ENCODE data around the gene CTDSP2. TPM values are rescaled to one million over a fixed set of nuclear protein-coding genes. Genes with fewer than 3 reads are reported as not detected.

CTDSP2 gene
- total and polyA plus RNA-seq, 2 of the 8 experiments (the other 6 are each of a cell fraction or from before 2014, with no cell fraction given) = 71.3 to 91.7 TPM

- ChIA-PET POLR2A (ENCODE audit: partially characterized antibody) (interaction anchor here (0.6 to 29.9 kb wide), 30 partner anchors 1 to 554 kb away, joined by 3 to 722 read pairs (median 5); partner anchors contain the start of genes AVIL, CTDSP2, CYP27B1 and EEF1AKMT3), CTCF (ENCODE audit: partially characterized antibody) (interaction anchor here (0.7 to 4.4 kb wide), 18 partner anchors 8 to 71 kb away, joined by 3 to 42 read pairs (median 5); partner anchors contain the start of gene AVIL)
- FAIRE-seq = no peak
- peak overlapping the region; percentile 99 for H3K27ac ChIP-seq (ENCODE audit: low read depth, low read length)
- H2AFZ ChIP-seq (ENCODE audit: low read length) = no peak overlapping the region
- 3% methylated on average over 34 of the region's 42 CpGs; no CpG with 5 or more reads in 1 of the 2 experiments for WGBS, 2 experiments (ENCODE audit: extremely low coverage in 1 of 2, insufficient coverage in 1 of 2, insufficient read length in 1 of 2, insufficient replicate concordance in 2 of 2, low coverage in 1 of 2, low lambda C conversion rate in 2 of 2, missing lambda C conversion rate in 1 of 2)
- peak overlapping the region; percentile 97; the same call in 1 of the 2 replicates for H4K8ac ChIP-seq (ENCODE audit: extremely low read depth, insufficient read depth, low read length)
- peak overlapping the region; percentile 98 for H2BK5ac ChIP-seq (ENCODE audit: low read depth, low read length)
- H3K18ac ChIP-seq (ENCODE audit: extremely low read depth, low read length) = peak overlapping the region; percentile 91
- no peaks in the 10 kb centered on the region for H3K36me3 ChIP-seq (ENCODE audit: control insufficient read depth in 2 of 4, insufficient read depth in 4 of 4, low read length in 3 of 4)
- peaks cover 9% of the 10 kb centered on the region; the same call in 1 of the 2 replicates for H3K23me2 ChIP-seq (ENCODE audit: low read depth, low read length)
- no peak overlapping the region for H2BK20ac ChIP-seq (ENCODE audit: low read length)
- peaks cover 14 to 42% (median 24%) of the 10 kb centered on the region in 4 experiments for H3K4me1 ChIP-seq (replicated peaks in 1 of 4; ENCODE audit: control insufficient read depth in 3 of 4, insufficient read depth in 4 of 4, low read length in 3 of 4)
- peak overlapping the region; percentile 50 for H3K4ac ChIP-seq (replicated peaks; ENCODE audit: insufficient read length, low read depth, low read length)
- no peak for DNase-seq (ENCODE audit: low read depth in 1 of 2, low spot score in 2 of 2)
- H2BK12ac ChIP-seq (ENCODE audit: low read depth, low read length) = peak overlapping the region; percentile 76
- H3K4me2 ChIP-seq (ENCODE audit: insufficient read depth in 1 of 2, low read depth in 2 of 2, low read length in 2 of 2) = peak overlapping the region; percentile 74 to 84
- peak overlapping the region; percentile 34; the same call in 1 of the 2 replicates for H2AK5ac ChIP-seq (ENCODE audit: low read depth, low read length)
- H3K9me3 ChIP-seq (ENCODE audit: insufficient read depth in 2 of 2, low read depth in 1 of 2, low read length in 1 of 2) = no peaks in the 10 kb centered on the region
- peak overlapping the region; percentile 40 for H4K5ac ChIP-seq (ENCODE audit: insufficient read length, low read depth, low read length)
- no peaks in the 10 kb centered on the region for H3K27me3 ChIP-seq (replicated peaks in 1 of 4; ENCODE audit: control insufficient read depth in 3 of 4, extremely low read depth in 1 of 4, insufficient read depth in 3 of 4, low read length in 3 of 4)
- no peak overlapping the region for H3K23ac ChIP-seq (ENCODE audit: insufficient read length)
- no peak overlapping the region; the same call in 1 of the 2 replicates for H2BK15ac ChIP-seq (ENCODE audit: low read length)
- peak overlapping the region; percentile 86 to 98 (median 94) for H3K4me3 ChIP-seq (ENCODE audit: extremely low read depth in 1 of 4, insufficient read depth in 2 of 4, low read depth in 3 of 4, low read length in 4 of 4)
- H3K9ac ChIP-seq (replicated peaks in 1 of 4; ENCODE audit: extremely low read depth in 1 of 4, low read depth in 3 of 4, low read length in 3 of 4) = peak overlapping the region; percentile 91 to 95 (median 92)
- peaks cover 24 to 62% of the 10 kb centered on the region in 2 experiments for H3K79me2 ChIP-seq (ENCODE audit: control insufficient read depth in 1 of 2, insufficient read depth in 2 of 2, low read length in 2 of 2)
- H3K56ac ChIP-seq (replicated peaks; ENCODE audit: insufficient read length, low read depth, low read length) = peak overlapping the region; percentile 60
- no peak overlapping the region for H2BK120ac ChIP-seq (replicated peaks; ENCODE audit: low read depth, low read length)
- H3K14ac ChIP-seq (ENCODE audit: insufficient read length) = no peak overlapping the region
- peaks cover 11 to 18% of the 10 kb centered on the region in 2 experiments for H4K20me1 ChIP-seq (replicated peaks in 1 of 2; ENCODE audit: control insufficient read depth in 1 of 2, insufficient read depth in 2 of 2, low read length in 2 of 2)
- H4K91ac ChIP-seq (replicated peaks; ENCODE audit: insufficient read length, low read length) = peak overlapping the region; percentile 64
- H3K79me1 ChIP-seq (ENCODE audit: low read depth, low read length) = peaks cover 7% of the 10 kb centered on the region; the same call in 1 of the 2 replicates
- TF ChIP-seq BCL11A (IDR thresholded peaks at IDR 0.05; ENCODE audit: low read depth in 2 of 2, low read length in 2 of 2) (no peak), TCF12 (IDR thresholded peaks at IDR 0.05; ENCODE audit: low read depth, low read length) (no peak), KDM4A (IDR thresholded peaks at IDR 0.05; ENCODE audit: low read depth, low read length, severe bottlenecking) (peak; percentile 5), TAF1 (IDR thresholded peaks at IDR 0.05; ENCODE audit: low read depth, low read length) (peak; percentile 61; the same call in 1 of the 2 replicates), EP300 (IDR thresholded peaks at IDR 0.05; ENCODE audit: borderline replicate concordance in 1 of 2, low read depth in 2 of 2, low read length in 2 of 2) (no peak), POLR2AphosphoS5 (IDR thresholded peaks at IDR 0.05; ENCODE audit: low read depth, low read length) (peak; percentile 77; the same call in 1 of the 2 replicates), POU5F1 (IDR thresholded peaks at IDR 0.05; ENCODE audit: low read depth, low read length) (no peak), CBX8 (IDR thresholded peaks at IDR 0.05; ENCODE audit: borderline replicate concordance, low read depth, low read length) (no peak), SP2 (IDR thresholded peaks at IDR 0.05; ENCODE audit: low read length) (no peak), SIN3A (conservative IDR thresholded peaks at IDR 0.05 in 1 of 2, IDR thresholded peaks at IDR 0.05 in 1 of 2; ENCODE audit: low read depth in 1 of 2, low read length in 2 of 2) (0 out of 4 replicates have a peak, but pooled peaks of 1 of the 2 experiments have one; percentile 16)
- TF ChIP-seq, protein P1, sequence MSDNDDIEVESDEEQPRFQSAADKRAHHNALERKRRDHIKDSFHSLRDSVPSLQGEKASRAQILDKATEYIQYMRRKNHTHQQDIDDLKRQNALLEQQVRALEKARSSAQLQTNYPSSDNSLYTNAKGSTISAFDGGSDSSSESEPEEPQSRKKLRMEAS (IDR thresholded peaks at IDR 0.05) = peak; percentile 49; the same call in 1 of the 2 replicates
These were observed 1.6 kb downstream of the CTDSP2 start for GRCh38 chr12:57844709-57845477.

Measured in H1 (cell line).